LNCaP clone FGC (cell line): ENCODE measurements around the gene ERCC4.

Experiments used
- DNase-seq: peaks from one replicate; pipeline ENCODE4 v3.0.0-alpha.2; 2011; ENCODE audit warnings: low read depth
- H3K4me3 ChIP-seq: 2 replicates; pipeline ENCODE4 v1.5.1; 2011; ENCODE audit warnings: mild to moderate bottlenecking, low read depth, low read length, control low read depth
- TF ChIP-seq, protein P1 (sequence below): IDR thresholded peaks from 2 replicates; pipeline ENCODE4 v1.5.1; 2012; ENCODE audit warnings: mild to moderate bottlenecking; ENCODE audit not compliant: control insufficient read depth, insufficient read depth; ENCODE audit errors: extremely low read depth

The ERCC4 gene

DNA sequence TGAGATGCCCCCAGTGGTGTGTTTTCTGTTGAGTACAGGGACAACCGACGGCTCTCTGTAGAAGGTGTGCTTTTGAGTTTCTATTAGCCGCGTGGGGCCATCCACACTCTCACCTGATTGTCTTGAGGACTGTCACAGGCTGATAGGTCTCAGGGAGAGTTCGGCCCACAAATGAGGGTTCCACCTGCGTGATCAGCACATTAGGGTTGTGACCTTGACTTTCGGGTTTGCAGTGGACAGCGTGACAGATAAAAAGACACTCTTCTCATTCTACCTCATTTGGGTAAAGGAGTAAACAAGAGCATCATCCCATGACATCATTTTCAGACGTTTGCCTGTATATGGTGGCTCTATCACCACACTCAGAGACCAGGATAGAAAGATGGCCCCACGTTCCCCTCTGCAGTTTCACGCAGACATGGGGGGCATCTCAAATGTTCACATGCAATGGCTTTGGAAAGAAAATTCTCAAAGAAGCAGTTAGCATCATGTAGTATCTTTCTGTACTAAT lies 76.9 kb downstream of the ERCC4 start:
- H3K4me3 ChIP-seq, result no peak overlapping the region
- TF ChIP-seq, protein P1, sequence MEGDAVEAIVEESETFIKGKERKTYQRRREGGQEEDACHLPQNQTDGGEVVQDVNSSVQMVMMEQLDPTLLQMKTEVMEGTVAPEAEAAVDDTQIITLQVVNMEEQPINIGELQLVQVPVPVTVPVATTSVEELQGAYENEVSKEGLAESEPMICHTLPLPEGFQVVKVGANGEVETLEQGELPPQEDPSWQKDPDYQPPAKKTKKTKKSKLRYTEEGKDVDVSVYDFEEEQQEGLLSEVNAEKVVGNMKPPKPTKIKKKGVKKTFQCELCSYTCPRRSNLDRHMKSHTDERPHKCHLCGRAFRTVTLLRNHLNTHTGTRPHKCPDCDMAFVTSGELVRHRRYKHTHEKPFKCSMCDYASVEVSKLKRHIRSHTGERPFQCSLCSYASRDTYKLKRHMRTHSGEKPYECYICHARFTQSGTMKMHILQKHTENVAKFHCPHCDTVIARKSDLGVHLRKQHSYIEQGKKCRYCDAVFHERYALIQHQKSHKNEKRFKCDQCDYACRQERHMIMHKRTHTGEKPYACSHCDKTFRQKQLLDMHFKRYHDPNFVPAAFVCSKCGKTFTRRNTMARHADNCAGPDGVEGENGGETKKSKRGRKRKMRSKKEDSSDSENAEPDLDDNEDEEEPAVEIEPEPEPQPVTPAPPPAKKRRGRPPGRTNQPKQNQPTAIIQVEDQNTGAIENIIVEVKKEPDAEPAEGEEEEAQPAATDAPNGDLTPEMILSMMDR, result no peak
- no peak for DNase-seq

- DNase-seq, result no peak
- no peak overlapping the region for H3K4me3 ChIP-seq
- TF ChIP-seq, protein P1, result no peak
Measured at GRCh38 chr16:13997526-13997925, 77.6 kb downstream of the ERCC4 start.

DNA sequence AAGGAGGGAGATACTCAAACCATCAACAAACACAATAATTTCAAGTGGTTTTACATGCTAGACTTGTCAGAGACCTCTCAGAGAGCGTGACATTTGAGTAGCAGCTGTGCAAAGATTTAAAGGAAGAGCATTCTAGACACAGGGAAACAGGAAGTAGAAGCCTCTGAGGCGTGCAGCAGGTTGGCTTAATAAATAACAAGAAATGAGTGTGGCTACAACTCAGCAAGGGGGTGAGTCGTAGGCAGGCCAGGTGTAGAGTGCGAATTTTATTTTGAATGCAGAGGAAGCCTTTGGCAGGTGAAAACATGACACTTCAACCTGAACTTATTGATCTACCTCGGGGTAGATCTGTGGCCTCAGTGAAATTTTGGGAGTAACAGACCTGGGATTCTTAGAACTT lies 78.0 kb downstream of the ERCC4 start:
- DNase-seq, result no peak
- no peak overlapping the region for H3K4me3 ChIP-seq
- TF ChIP-seq, protein P1, result no peak

GRCh38 chr16:13999071-13999894 lies 79.3 kb downstream of the ERCC4 start:
- TF ChIP-seq, protein P1, result no peak
- DNase-seq, result no peak
- H3K4me3 ChIP-seq, result no peak overlapping the region

DNA sequence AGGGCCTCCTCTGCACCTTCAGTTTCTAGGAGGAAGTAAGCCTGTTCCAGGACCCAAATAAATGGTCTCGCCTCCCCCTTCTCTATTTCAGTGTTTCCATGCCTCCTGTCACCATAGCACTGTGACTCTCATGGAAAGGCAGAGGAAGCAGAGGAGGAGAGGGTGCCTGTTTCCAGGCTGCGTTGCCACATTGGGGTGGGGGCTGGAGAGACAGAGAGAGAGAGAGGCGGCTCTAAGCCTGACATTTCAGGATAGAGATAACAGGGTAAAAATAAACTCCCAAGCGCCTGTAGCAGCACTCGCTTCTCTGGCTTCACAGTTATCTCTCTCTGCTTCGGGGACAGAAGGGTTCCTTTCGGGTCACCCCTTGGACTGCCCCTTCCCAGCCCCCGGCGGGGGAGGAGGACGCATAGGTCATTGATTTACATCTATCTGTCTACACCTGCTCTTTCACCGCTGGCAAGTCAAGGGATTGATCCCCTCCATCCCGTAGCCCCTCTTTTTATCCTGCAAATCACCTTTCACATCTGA lies 80.0 kb downstream of the ERCC4 start:
- no peak overlapping the region for H3K4me3 ChIP-seq
- TF ChIP-seq, protein P1, result no peak
- no peak for DNase-seq

DNA sequence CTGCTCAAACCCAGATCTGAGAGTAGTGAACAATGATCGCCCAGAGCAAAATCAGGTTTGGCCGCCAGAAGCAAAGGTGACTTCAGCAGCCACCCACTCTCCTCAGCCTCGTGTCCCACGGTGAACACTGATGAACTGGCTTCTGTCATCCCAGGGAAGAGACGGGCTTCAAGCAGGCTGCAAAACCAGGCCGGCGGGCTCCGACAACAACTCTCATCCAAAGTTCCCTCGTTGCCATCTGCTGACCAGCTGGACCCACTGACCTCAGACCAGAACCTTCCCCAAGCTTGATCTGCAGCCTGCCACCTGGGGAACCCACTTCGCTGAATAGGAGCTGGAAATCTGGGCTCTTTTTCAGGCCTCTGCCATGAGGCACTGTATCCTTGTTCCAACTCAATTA lies 81.6 kb downstream of the ERCC4 start:
- no peak overlapping the region for H3K4me3 ChIP-seq
- TF ChIP-seq, protein P1, result no peak
- DNase-seq, result no peak
